OCI-LY3 (cell line): ENCODE data around the gene KRT35.

Experiments
- CTCF ChIP-seq: fragments of 200-600, 300-600 bp; sonication (generic); IDR thresholded peaks from 2 replicates; pipeline ENCODE4 v1.5.1; 2014; ENCODE audit warnings: antibody characterized with exemption, low read length, low read depth
- EZH2phosphoT487 ChIP-seq: fragments of 200-600 bp; shearing (Covaris generic); IDR thresholded peaks from 2 replicates; pipeline ENCODE4 v1.6.1; 2018; ENCODE audit warnings: antibody characterized with exemption, mixed run types, low read depth

- TF ChIP-seq CTCF (no peak), EZH2phosphoT487 (no peak)
Observed at GRCh38 chr17:41491476-41491875, 10.5 kb upstream of the KRT35 start.
